H1 (cell line): Measurements from ENCODE around the gene GEMIN2.

Experiments used
- ATF2 ChIP-seq: IDR thresholded peaks from 2 replicates; pipeline ENCODE4 v1.6.1; 2012; ENCODE audit warnings: low read length, inconsistent platforms
- CTCF ChIP-seq, 3 experiments: IDR thresholded peaks; 1 replicate in 2 of 3; 2 replicates in 1 of 3; pipeline versions ENCODE4 v1.5.1 to v1.6.1; 2011; ENCODE audit warnings: low read length in 3 of 3, mild to moderate bottlenecking in 3 of 3, inconsistent platforms in 2 of 3, low read depth in 1 of 3, moderate library complexity in 1 of 3; ENCODE audit not compliant: insufficient read depth in 1 of 3; ENCODE audit errors: control extremely low read depth in 1 of 3
- EZH2 ChIP-seq: fragments of 200-600 bp; sonication (generic); IDR thresholded peaks from 2 replicates; pipeline ENCODE4 v1.7.1; 2012; ENCODE audit warnings: low read depth, mild to moderate bottlenecking, moderate library complexity, low read length, inconsistent platforms; ENCODE audit not compliant: severe bottlenecking
- HDAC6 ChIP-seq: IDR thresholded peaks from one replicate; pipeline ENCODE4 v1.7.1; 2012; ENCODE audit warnings: low read depth, mild to moderate bottlenecking, inconsistent platforms, low read length, moderate library complexity
- JUN ChIP-seq: IDR thresholded peaks from 2 replicates; pipeline ENCODE4 v1.6.1; 2011; ENCODE audit warnings: low read depth, mild to moderate bottlenecking, improper control_type of control experiment, low read length
- KDM1A ChIP-seq: fragments of 200-600, 300-600 bp; sonication (generic); IDR thresholded peaks from 2 replicates; pipeline ENCODE4 v1.7.1; 2016; ENCODE audit warnings: mild to moderate bottlenecking, low read length, borderline replicate concordance
- PHF8 ChIP-seq: fragments of 200-600 bp; sonication (generic); conservative IDR thresholded peaks from 2 replicates; pipeline ENCODE4 v1.7.1; 2012; ENCODE audit warnings: low read depth, mild to moderate bottlenecking, inconsistent platforms, low read length, moderate library complexity
- POLR2A ChIP-seq, 2 experiments: IDR thresholded peaks; 1 replicate in 1 of 2; 2 replicates in 1 of 2; pipeline ENCODE4 v1.6.1; 2011; ENCODE audit warnings: low read depth in 2 of 2, low read length in 2 of 2, mild to moderate bottlenecking in 2 of 2; ENCODE audit errors: control extremely low read depth in 1 of 2
- POLR2AphosphoS5 ChIP-seq: IDR thresholded peaks from 2 replicates; pipeline ENCODE4 v1.6.1; 2011; ENCODE audit warnings: low read depth, low read length
- POU5F1 ChIP-seq: IDR thresholded peaks from 2 replicates; pipeline ENCODE4 v1.6.1; 2011; ENCODE audit warnings: low read depth, mild to moderate bottlenecking, low read length, moderate library complexity
- RAD21 ChIP-seq, 2 experiments: IDR thresholded peaks in 1 of 2; conservative IDR thresholded peaks in 1 of 2; 2 replicates each; pipeline ENCODE4 v1.6.1; 2011; ENCODE audit warnings: low read depth in 2 of 2, low read length in 2 of 2, improper control_type of control experiment in 1 of 2, inconsistent platforms in 1 of 2, mild to moderate bottlenecking in 1 of 2, moderate library complexity in 1 of 2
- RFX5 ChIP-seq: IDR thresholded peaks from 2 replicates; pipeline ENCODE4 v1.6.1; 2011; ENCODE audit warnings: low read depth, low read length, improper control_type of control experiment, borderline replicate concordance
- SP2 ChIP-seq: IDR thresholded peaks from 2 replicates; pipeline ENCODE4 v1.6.1; 2012; ENCODE audit warnings: mild to moderate bottlenecking, low read length, inconsistent platforms
- ZNF274 ChIP-seq: IDR thresholded peaks from 2 replicates; pipeline ENCODE4 v1.7.0; 2012; ENCODE audit warnings: low read length, borderline replicate concordance; ENCODE audit errors: extremely low read depth

GRCh38 chr14:39083127-39083526 lies 31.0 kb upstream of the GEMIN2 start:
- TF ChIP-seq HDAC6 (no peak), POLR2A (IDR thresholded peaks at IDR 0.05; ENCODE audit: control extremely low read depth in 1 of 2, low read depth in 2 of 2, low read length in 2 of 2) (no peak), CTCF (IDR thresholded peaks at IDR 0.05; ENCODE audit: control extremely low read depth in 1 of 3, insufficient read depth in 1 of 3, low read depth in 1 of 3, low read length in 3 of 3) (no peak), EZH2 (no peak), POLR2AphosphoS5 (no peak), ZNF274 (no peak), PHF8 (no peak), RFX5 (no peak), RAD21 (IDR thresholded peaks at IDR 0.05 in 1 of 2, conservative IDR thresholded peaks at IDR 0.05 in 1 of 2; ENCODE audit: low read depth in 2 of 2, low read length in 2 of 2) (no peak), JUN (no peak), ATF2 (no peak), POU5F1 (no peak), KDM1A (no peak), SP2 (no peak)
